HG02588 (cell line): ENCODE data around the gene ZNF581.

Experiments
- ATAC-seq: cut with Tn5 transposase; IDR thresholded peaks from one replicate; pipeline ENCODE4 v1.9.1; 2021; ENCODE audit warnings: mild to moderate bottlenecking, moderate library complexity; ENCODE audit not compliant: unreplicated experiment

ZNF581 gene

DNA sequence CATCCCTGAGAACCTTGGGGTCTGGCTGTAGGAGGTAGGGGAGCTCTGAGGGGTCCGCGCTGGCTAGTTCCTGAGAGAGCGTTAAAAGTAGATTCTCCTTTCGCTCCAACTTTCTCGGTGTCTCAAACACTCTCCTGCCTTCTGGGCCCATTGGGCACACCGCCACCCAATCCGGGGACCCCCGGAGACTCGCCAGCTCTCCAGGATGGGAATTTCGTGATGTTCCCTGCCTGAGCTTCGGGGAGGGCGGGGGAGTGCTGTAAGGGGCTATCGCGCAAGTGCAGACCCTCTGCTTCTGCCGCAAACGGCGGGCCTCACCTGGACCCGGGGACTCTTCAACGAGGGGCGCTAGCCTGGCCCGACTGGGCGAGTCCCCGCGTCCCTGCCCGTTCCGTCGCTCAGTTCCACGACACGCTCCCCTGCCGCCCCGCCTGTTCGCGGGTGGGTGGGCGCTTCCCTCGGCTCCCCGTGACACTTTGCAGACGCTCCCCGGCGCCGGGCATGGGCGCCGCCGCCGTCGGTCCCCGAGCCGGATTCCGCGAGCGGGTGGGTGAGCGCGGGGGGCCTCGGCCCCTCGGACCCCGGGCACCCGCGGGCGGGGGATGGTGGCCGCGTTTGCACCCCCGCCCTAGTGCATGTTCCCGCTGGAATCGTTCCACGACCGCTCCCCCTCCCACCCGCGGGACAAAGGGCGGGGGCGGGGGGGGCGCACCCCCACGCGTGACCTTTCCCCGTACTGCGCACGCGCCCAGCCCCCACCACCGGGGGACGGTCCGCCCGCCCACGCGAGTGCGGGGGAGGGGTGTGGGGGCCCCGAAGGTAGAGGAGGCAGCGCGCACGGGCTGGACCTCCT lies 4.5 kb downstream of the ZNF581 start, which contains the start of gene CCDC106:
TSS of gene CCDC106 (plus strand) at position 481 of the 853 bp plus-strand sequence. CDS start 835 bp downstream, outside the sequence.
- ATAC-seq = no peak

DNA sequence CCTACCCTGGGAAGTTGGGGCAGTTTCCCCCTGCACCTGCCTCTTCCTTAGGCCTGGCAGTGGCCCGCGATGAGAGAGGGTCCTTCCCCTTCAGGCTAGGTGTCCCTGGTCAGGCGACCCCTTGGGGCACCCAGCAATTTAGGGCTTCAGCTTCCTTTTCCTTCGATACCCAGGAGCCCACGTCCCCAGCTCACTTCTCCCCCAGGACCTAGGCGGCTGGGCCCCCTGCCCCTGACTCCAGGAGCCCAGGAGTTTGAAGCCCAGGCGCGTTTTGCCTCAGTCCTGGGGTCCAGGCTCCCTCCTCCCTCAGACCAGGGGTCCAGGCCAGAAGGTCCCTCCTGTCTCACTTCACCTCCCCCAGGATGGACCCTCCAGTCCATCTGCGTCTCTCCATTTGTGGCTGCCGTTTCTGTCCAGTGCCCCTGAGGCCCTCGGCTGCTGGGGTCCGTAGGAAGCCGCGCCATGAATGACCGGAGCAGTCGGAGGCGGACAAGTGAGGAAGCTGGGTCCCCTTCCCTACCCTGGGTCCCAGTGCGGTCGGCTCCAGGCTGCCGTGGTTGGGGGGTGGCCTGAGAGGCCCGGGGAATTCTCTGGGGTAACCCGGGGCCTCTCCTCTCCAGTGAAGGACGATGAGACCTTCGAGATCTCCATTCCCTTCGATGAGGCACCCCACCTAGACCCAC lies 5.3 kb downstream of the ZNF581 start:
- ATAC-seq = no peak

GRCh38 chr19:55649268-55650125 lies 6.0 kb downstream of the ZNF581 start:
- no peak for ATAC-seq

- no peak for ATAC-seq
Measured at GRCh38 chr19:55650126-55650557, 6.7 kb downstream of the ZNF581 start.

GRCh38 chr19:55650602-55651230 lies 7.3 kb downstream of the ZNF581 start:
- no peak for ATAC-seq

DNA sequence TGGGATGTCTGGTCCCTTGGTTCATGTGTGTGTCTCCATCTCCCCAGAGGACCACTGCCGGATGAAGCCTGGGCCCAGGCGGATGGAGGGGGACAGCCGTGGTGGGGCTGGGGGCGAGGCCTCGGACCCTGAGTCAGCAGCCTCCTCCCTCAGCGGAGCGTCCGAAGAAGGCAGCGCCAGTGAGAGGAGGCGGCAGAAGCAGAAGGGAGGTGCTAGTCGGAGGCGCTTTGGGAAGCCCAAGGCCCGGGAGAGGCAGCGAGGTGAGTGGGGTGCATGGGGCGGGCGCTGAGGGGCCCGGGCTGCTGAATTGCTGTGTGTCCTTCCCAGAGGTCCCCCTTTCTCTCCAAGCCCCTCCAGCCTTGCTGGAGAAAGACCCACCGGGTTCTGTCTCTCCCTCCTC lies 7.8 kb downstream of the ZNF581 start:
- no peak for ATAC-seq

DNA sequence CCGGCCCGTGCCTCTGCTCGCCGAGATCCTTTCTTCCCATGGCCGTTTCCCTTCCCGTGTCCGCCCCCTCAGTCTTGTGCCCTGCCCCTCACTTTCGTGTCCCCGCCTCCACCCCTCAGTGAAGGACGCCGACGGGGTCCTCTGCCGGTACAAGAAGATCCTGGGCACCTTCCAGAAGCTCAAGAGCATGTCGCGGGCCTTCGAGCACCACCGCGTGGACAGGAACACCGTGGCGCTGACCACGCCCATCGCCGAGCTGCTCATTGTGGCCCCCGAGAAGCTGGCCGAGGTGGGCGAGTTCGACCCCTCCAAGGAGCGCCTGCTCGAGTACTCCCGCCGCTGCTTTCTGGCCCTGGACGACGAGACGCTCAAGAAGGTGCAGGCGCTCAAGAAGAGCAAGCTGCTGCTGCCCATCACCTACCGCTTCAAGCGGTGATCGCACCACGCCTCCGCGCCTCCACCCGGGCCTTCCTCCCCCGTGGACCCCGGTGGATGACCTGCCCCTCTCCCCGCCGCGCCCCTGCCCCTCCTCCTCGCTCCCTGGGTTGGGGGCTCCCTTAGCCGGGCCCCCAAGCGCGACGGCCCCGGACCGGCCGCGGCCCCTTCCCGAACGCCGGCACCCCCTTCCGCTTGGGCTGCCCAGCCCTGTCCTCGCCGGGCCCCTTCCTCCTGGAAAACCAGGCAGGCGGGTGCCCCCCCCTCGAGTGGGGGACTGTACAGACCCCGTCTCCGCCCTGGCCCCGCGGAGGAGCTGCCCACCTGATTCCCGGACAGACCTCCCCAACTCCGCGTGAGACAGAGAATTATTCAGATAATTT lies 9.1 kb downstream of the ZNF581 start:
- no peak for ATAC-seq

- ATAC-seq = peak; percentile 36
Measured at GRCh38 chr19:55653651-55654322, 10.3 kb downstream of the ZNF581 start.

- peak; percentile 48 for ATAC-seq
Measured at GRCh38 chr19:55654323-55654867, 10.9 kb downstream of the ZNF581 start.

- peak; percentile 40 for ATAC-seq
Measured at GRCh38 chr19:55654868-55655647, 11.6 kb downstream of the ZNF581 start, which contains the start of gene U2AF2. U2AF2 (plus strand) TSS chr19:55655035; CDS start chr19:55655105, 70 bp downstream.

- no peak for ATAC-seq
Measured at GRCh38 chr19:55655648-55656040, 12.2 kb downstream of the ZNF581 start.

DNA sequence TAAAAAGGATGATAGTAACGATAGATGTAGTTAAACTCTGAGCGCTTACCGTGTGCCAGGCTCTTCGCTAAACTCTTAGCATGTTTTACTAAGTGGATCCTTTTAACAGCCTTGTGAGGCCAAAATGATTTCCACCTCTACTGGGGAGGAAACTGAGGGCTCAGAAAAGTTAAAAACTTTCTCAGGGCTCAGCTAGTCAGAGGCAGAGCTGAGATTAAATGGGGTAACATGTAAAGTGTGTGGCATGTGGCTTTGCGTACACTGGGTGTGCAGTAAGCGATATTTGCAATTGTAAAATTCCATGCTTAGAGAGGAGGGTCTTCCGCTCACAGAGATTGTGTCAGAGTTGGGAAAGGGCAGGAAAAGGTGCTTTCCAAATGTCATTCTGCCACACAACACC lies 13.1 kb downstream of the ZNF581 start:
- no peak for ATAC-seq

DNA sequence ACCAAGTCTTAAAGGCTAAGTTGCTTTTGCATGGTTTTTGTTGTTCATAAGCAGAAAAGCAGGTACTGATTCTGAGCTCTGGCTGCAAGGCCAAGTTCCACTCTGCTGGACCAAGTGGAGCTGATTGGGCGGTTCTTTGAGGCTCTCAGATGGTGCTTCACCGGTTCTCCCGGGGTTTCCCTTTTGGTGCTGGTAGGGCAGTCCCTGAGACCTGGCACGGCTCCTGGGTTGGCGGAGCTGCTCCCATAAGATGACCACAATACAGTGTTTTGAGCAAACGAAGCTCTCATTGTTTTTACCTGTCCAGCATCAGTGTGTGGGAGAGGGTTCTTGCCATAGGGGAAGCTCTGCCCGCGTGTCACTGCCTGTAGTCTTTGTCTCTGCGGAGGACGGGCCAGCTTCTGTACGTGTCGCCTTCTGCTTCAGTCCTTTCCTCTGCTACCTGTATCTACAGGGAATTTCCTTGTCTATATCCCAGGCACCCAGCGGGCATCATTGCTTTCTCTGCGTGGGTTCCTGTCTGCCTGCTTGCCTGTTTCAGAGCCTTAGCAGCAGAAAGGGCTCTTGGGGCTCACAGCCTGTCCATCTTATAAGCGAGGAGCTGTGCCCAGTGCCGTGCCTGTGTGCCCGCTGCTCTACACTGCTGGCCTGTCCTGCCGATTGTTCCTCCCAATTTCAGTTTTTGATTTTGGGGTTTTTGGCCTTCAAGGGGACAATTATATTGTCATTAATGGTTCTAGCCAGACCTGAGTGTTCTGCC lies 13.7 kb downstream of the ZNF581 start:
- ATAC-seq = no peak

GRCh38 chr19:55658846-55659459 lies 15.5 kb downstream of the ZNF581 start:
- no peak for ATAC-seq

DNA sequence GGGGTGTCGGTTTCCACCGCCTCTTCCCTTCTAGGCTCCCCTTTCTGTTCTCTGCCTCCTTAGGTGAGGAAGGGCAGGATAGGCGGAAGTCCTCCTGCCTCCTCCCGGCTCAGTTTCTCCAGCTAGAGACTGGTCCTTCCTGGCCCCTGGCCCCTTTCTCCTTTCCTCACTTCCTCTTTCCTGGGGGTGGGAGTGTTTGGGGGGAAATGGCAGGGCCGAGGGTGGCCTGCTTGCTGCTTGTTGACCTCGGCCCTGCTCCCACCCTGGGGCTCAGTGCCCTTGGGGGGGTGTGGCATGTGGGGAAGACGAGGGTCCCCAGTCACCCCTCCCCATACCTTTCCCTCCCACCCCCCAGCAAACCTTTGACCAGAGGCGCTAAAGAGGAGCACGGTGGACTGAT lies 16.4 kb downstream of the ZNF581 start:
- no peak for ATAC-seq

GRCh38 chr19:55660404-55660803 lies 17.0 kb downstream of the ZNF581 start:
- no peak for ATAC-seq

GRCh38 chr19:55660991-55661390 lies 17.5 kb downstream of the ZNF581 start:
- ATAC-seq = no peak
